Measurements from ENCODE around the gene CFAP45.

CFAP45 gene

DNA sequence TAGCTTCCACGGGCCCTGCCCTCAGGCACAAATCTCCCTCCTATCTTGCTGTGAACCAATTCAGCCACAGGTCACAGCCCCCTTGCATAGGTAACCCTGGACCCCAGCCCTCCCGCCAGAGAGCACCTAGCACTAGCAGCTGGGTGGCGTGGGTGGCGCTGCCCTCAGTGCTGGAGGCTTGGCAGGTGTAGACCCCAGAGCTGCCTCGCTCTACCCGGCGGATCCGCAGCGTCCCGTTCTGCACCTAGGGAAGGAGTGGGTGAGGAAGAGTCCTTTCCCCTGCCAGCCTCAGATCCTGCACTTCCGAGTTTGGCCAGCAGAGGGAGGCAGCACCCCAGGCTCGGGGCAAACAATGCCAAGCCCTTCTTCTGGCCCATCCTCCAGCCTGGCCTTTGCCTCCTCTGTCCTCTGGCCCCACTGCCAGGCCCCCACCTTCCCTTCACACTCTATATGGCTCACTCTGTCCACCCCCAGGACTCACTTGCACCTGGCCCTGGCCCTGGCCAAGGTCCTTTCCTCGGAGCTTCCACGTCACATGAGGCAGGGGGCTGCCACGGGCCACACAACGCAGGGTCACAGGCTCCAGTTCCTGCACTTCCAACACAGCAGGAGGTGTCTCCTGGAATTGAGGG, 36.4 kb upstream of the CFAP45 start:
- DNase-seq: peak; percentile 24

DNA sequence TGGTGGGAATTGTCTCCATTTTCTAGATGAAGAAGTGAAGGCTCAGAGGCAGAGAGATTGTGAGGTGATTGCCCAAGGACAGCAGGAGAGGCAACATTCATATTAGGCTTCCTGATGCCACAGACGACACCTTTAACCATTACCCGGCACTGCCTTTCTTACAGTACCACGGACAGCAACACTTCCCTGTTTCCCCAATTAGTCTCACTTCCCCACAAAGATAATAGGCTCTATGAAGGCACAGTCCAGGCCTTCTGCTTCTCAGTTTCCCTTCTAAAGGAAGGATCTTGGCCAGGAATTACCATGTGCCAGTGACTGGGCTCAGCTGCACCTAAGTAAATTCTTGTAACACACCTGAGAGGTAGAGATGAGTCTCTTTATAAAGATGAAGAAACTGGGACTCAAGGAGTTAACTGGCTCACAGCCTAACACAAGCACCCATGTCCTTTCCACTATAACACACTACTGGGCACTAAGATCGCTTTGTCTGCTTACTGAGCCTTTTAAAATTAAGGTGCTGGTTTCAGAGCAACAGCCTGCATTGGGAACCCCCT, 35.8 kb upstream of the CFAP45 start:
- DNase-seq: no peak

DNA sequence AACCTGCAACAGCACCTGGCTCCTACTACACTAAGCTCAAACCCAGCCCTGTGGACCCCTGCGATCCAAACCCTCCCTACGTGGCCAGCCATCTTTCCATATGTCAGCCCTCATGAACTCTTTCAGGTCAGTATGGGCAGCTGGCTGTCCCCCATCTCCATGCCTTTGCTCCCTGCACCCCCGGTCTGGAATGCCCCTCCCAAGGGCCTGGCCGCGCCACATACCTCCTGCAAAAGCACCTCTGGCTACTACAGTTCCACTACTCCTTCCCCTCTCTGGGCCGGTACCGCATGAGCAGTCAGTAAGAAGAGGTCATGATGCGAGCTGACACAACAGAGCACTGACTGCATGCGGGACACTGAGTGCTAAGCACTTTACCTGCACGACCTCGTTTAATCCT, 35.3 kb upstream of the CFAP45 start:
- no peak for DNase-seq

DNA sequence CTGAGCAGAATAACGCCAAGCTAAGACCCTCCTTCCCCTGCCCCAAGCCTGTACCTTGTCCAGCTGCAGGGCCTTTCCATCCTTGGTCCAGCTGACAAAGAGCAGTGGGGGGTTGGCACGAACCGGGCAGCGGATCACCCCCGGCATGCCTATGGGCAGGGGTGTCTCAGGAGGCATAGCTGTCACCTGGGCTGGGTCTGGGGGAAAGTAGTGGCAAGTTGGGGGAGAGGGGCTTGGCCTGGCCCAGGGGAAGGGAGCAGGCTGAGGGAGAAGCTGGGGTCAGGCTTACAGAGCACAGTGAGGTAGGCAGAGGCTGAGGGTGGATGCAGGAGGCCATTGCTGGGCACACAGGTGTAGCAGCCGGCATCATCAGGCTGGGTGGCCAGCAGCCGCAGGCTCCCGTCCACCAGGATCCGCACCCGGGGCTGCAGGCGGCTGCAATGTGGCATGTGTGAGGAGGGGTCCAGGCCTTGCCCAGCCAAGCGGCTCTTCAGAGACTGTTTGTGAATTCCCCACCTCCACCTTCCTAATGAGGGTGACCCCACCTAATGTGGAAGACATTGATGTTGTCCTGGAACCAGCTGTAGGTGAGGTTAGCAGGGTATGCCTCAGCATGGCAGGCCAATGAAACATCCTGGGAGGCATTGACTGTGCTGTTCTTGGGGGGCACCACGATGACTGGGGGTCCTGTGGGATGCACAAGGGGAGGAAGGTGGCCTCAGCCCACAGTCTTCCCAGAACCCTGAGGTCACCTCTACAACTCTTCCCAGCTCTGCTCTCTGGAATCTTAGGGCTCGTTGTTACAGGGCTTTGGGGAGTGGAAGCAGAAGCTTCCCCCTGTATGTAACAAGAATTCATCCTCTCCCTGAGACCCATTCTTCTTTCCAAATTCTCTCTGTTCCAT, 34.4 kb upstream of the CFAP45 start:
- DNase-seq: no peak

DNA sequence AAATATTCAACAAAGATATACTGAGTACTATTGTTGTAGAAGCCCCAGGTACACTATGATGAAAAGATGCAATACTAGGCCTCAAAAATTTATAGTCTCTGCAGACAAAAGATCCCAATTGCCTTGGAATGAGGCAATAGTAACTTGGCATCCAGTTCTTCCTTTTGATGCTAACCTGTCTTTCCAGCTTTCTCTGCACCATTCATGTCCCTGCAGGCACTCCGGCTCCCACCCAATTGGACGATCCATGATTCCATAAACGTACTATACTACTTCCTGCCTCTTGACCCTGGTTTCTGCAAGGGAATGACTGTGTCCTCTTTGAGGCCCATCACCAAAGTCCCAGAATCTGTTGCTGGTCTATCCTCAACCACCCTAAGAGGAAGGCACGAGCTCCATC, 33.4 kb upstream of the CFAP45 start:
- no peak for DNase-seq

DNA sequence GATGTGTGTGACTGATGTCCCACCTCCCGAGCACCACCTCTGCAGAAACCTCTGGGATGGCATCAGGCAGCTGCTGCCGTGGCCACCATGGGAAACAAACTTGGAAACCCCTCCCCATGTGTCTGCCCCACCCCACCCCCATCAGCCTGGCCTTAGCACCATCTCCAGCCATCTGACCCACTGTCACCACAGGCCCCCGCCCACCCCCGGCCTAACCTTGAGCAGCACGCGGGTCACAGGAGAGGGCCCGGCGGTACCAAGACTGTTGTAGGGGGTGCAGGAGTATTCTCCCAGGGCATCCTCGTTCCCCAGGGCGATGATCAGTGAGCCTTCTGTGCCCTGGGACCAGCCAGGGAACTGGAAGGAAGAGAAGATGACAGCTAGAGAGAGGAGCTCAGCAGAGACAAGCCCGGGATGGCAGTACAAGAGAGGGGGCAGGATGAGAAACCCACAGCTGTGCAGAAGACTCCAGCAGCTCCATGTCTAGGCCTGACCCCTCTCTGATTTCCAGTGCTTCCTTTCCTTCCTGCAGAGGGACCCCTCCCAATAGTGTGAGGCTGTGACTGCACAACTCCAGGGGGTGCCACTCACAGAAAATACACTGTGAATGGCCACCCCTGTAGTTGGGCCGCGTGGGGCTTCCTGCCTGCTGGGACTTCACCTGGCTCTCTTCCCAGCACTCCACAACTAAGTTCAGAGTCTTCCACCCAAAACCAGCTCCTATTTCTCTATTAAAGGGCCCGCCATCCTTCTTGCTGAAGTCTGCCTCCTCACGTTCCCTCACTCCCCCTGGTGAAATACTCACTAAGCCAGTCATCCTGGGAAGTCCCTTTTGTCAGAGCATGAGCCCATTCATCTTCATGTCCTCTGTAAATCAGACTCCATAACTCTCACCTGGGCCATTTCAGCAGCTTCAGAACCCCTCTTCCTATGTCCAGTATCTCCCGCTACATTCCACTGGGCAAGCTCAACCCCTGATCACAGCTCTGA, 32.6 kb upstream of the CFAP45 start:
- no peak for DNase-seq

DNA sequence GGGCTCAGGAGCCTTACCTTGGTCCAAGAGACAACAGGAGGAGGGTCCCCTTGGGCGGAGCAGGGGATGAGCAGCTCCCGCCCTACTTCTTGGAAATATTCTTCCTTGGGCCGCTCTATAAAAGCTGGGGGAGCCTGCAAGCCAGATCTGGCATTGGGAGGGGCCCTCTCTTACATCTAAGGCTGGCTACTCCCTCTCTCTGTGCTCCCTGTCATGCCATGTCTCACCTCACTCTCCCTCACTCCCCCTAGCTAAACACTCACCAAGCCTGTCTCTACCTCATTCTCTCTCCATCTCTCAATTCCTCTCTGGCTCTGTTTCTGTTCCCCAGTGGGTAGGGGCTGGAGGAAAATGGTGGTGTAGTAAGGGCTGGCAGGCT, 31.8 kb upstream of the CFAP45 start:
- DNase-seq: no peak

DNA sequence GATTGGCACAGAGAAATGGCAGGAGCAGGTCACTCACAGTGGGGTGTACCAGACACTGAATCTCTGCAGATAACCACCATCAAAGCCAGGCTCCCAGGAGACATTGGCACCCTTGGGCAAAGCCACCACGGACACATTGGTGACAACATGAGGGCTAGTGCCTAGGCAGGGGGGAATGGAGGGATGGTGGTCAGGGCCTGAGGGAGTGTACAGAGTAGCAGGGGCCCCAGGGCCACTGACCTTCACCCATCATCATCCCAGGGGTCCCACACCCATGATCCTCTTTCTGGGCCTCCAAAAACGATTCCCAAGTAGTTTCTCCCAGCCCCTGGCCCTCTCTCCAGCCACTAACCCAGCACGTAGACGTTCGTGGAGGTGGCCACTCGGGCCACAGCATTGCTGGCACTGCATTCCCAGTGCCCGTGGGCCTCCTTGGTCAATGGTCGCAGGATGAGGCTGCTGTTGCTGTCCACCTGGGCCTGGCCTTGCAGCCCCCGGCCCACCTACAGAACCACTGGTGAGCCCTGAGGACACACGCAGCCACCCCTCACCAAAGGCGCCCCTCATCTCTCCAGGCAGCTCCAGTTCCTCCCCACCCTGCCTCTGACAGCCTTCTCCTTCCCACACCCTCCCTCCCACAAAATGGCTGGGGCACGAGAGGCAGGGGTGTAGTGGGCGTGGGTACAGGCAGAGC, 31.3 kb upstream of the CFAP45 start:
- no peak for DNase-seq

DNA sequence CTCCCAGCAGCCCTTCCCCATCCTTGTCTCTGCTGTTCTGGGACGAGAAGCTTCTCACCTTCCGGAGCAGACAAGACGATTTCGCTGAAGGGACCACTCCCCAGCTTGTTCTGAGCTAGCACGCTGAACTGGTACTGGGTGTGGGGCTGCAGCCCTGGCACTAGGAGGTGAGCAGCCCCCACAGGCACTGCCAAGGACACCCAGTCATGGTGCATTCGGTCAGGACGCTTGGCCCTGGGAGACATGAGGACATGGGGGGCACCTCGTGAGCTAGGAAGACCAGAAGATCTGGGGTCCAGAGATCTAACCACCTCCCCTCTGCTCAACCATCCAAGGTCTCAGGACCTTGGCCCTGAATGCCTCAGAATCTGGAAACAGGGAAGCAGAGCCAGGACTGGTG, 30.7 kb upstream of the CFAP45 start:
- DNase-seq: no peak

DNA sequence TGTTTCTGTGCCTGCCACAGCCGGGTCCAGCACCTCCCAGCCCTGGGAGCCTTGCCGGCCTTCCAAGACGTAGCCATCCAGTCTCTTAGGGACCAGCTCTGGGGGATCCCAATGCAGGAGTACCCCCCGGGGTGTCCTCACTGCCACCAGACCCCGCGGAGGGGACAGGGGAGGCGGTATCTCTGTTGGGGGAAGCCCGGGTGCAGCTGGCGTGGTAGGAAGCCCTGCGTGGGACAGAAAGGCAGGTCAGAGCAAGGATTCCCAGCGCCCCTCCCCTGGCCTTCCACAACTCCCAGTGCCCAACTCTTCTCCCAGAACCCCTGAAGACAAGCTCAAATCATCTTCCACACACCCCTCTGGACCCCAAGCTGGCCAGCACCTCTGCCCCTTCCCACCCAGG, 30.3 kb upstream of the CFAP45 start:
- DNase-seq: no peak

DNA sequence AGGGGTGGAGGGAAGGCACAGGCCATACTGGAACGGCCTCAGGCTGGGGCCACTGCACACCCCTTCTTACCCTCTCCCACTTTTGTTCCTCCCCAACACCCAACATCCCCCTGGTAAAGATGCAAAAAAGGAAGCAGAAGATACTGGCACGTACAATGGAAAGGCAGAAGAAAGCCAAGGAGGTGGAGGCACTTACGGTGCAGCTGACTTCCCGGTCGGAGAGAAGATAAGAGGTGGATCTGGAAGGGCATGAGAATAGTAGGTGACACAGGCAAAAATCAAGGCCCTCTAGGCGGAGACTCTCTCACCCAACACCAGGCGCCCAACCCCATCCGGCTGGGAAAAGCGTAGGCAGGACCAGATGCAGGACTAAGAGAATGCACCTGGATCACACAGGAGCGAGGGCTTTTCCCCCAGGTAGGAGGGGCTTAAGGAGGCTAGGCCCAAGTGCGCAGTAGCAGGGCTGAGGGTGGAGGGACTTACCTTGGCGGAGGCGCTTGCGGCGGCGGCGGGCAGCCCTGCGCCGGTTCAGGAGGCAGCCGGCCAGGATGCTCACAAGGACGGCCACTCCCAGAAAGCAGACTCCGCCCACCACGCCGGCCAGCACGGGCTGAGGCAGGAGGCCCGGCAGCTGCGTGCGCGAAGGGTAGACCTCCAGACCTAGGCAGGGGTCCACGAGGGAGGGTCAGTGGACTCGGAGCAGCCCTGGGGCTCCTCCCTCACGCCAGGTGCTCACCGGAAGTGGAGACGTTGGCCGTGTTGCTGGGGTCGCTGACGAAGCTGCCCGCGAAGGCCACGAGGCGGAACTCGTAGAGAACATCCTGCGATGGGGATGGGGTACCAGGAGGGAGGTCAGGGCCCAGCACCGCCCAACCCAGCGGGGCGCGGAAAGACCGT, 29.4 kb upstream of the CFAP45 start:
- DNase-seq: no peak

DNA sequence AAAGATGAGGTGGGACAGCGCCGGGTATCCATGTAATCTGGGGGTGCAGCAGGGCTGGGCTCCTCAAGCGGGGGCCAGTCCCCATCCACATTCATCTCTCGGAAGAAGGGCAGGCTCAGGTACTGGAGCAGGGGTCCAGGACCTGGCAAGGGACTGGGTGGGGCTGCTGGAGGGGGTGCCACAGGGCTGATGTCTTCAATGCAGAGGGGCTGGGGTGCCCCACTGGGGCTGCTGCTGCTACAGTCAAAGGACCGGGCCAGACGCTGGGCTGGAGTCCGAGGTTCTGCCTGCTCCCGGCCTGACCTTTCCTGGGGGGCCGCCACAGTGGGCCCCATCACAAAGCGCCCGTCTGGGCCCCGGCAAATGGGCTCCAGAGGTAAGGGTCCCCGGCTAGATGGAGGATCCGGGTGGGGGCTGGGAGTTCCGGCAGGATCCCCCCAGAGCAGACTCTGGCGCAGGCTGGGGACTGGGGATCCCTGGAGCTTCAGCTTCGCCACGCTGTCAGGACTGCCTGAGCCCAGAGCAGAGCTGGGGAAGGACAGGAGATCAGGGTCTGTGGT, 28.6 kb upstream of the CFAP45 start:
- no peak for DNase-seq

DNA sequence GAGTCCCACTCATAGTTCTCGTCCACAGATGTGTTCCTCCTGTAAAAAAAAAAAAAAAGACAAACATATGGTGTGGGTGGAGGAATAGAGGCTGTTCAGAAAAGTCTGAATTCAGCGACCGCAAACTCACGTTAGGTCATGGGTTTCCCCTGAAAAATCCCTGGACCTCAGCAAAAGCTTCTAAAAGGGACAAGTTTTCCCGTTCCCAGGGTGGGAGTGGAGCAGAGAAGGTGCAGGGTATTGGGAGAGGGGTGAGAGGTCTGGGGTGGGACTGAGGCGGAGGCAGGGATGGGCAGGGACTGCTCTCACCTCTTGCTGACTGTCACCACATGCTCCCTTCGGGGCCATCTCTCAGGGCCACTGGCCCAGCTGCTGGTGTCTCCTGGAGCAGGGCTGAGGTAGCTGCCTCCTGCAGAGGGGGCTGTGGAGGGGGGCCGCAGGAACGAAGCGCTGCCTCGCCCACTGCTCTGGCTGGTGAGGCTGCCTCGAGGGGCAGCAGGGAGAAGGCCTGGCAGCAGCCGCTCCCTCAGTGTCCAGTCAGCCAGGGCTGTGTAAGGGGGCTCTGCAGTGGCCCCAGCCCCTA, 28.0 kb upstream of the CFAP45 start:
- no peak for DNase-seq

DNA sequence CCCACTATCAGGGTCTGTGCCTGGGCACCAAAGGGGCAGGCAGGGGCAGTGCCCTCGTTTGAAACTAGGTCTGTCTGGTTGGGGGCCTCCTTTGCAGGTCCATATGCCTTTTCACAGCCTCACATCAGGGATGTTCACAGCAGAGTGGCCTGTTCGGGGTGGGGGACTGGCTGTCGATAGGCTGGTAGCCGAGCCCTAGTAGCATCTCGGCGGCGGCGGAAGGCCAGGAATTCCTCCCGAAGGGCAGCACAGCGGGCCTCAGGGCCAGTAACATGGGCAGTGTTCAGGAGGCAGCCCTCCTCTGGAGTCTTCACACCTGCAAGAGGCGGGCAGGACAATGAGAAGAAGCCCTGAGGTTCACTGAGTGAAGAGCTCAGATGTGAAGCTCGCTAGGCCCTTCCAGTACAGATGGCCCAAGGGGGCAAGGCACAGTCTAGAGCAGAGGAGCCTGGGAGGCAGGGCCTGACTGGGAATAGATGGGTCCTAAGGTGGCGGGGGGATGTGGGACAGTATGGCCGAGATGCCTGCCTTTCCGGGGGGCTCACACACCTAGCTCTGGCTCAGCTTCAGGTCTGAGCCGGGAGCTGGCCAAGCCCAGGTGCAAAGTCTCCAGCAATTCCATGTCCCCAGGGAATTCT, 27.4 kb upstream of the CFAP45 start:
- DNase-seq: no peak

DNA sequence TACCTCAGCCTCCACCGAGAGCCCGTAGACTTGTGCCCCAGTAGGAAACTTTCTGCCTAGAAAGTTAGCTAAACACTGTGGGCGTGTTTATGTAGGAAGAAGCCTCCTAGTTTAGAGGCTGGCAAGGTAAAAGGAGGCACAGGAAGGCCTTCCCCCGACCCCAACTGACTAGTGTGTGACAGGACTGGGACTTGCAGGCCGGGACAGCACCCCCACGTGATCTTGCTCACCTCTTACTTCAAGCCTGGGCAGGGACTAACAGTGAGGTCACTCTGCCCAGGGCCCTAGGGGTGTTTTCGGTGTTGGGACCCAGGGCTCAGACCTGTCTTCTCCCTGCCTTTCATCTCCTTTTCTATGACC, 25.7 kb upstream of the CFAP45 start:
- DNase-seq: peak; percentile 66

DNA sequence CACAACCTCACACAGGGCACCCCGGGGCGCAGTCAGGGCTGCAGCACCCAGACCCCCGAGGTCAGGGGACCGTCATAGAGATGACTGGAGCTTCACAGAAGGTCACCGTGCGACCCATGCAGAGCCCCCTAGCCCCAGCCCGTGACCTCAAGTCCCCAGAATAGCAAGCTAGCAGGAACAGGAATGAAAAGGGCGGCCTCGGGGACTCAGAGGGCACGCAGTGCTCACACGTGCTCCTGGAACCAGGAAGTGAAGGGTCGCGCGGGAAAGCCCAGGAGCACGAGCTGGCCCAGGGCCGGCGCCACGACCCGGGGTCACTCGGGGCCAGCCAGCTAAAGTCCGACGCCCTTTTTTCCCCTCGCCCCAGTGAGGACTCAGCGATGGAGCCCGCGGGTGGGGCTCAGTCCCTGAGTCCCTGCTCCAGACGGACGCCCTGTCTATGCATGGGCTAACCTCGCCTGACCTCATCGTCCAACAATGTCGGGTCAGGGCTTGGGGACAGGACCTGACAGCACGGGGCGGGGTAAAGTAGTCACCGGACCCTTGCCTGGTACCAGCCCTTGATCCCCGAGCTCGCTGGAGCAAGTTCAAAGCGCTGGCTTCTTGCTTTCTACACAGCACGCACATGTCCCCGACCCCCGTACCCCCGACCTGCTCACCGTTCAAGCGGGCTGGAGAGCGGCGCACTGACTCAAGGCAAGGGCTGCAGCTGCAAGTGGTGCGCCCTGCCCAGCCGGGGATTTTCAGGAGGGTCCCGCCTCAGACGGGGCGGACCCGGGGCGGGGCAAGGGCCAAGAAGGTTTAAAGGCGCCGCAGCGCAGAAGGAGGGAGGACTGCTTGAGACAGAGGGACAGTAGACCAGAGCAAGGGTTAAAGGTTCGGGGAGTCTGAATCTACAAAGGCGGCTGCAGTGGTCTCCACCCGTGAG, 25.1 kb upstream of the CFAP45 start, which contains the start of gene TAGLN2:
TAGLN2 (minus strand) TSS at position 717 of the 928 bp plus-strand sequence. CDS start 4,998 bp downstream, outside the sequence.
- peak; percentile 71 for DNase-seq

DNA sequence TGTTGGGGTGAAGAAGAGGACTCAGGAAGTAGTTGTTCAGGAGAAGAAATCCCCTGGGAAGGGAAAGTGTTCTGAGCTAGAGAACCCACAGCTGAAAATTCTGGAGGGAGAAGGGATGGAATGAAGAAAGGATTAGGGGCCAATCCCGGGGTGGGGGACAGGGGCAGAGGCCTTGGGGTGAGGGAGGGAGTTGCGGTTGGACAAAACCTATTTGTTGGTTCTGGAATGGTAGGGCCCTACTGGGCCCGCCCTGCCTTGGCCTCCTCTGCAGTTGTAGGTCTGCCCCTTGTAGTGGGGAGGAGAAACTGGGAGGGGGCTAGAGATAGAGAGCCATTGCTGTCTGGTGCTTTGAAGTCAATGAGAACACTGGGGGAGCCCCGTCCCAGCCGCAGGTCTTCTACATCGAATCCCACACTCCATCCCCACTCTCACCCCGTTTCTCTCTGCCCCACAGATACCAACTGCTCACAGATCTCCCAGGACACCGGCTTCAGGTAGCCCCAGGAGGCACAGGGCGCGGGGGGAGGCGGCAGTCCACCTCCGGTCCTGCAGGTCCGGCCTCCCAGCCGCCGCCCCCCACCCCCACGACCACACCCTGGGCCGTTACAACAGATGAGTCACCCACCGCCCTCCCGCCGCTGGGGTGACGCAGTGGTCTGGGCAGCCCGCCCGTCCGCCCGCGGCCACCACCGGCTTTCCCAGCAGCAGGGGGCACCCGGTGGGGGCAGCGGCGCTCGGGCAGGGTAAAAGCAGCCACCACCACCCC, 24.2 kb upstream of the CFAP45 start:
- no peak for DNase-seq

All from NCI-H1105 treated with DMSO at 0.1 percent for 48 hours (cell line).